ENCODE data around the gene CRABP2. TPM values are rescaled to one million over a fixed set of nuclear protein-coding genes. Genes with fewer than 3 reads are reported as not detected.

The CRABP2 gene
- total RNA-seq, 1 donor from 2014 or later: 2.4 TPM

- DNase-seq: no peak
- peaks cover 6% of the 10 kb centered on the region for H3K9me3 Mint-ChIP-seq (ENCODE audit: unreplicated experiment)
- peak overlapping the region; percentile 92 for H3K27ac Mint-ChIP-seq (ENCODE audit: unreplicated experiment)
- TF ChIP-seq, protein P1, sequence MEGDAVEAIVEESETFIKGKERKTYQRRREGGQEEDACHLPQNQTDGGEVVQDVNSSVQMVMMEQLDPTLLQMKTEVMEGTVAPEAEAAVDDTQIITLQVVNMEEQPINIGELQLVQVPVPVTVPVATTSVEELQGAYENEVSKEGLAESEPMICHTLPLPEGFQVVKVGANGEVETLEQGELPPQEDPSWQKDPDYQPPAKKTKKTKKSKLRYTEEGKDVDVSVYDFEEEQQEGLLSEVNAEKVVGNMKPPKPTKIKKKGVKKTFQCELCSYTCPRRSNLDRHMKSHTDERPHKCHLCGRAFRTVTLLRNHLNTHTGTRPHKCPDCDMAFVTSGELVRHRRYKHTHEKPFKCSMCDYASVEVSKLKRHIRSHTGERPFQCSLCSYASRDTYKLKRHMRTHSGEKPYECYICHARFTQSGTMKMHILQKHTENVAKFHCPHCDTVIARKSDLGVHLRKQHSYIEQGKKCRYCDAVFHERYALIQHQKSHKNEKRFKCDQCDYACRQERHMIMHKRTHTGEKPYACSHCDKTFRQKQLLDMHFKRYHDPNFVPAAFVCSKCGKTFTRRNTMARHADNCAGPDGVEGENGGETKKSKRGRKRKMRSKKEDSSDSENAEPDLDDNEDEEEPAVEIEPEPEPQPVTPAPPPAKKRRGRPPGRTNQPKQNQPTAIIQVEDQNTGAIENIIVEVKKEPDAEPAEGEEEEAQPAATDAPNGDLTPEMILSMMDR (IDR thresholded peaks at IDR 0.05; ENCODE audit: partially characterized antibody, unreplicated experiment): no peak
- peaks cover 26% of the 10 kb centered on the region for H3K27me3 Mint-ChIP-seq (ENCODE audit: unreplicated experiment)
- peaks cover 50% of the 10 kb centered on the region for H3K4me1 Mint-ChIP-seq (ENCODE audit: low read depth, unreplicated experiment)
- no peaks in the 10 kb centered on the region for H3K36me3 Mint-ChIP-seq (ENCODE audit: unreplicated experiment)
- H3K4me3 Mint-ChIP-seq (ENCODE audit: unreplicated experiment): peak overlapping the region; percentile 23
These were observed 43.2 kb downstream of the CRABP2 start for GRCh38 chr1:156662005-156662799.

GRCh38 chr1:156660752-156661112 lies 44.7 kb downstream of the CRABP2 start:
- H3K27ac Mint-ChIP-seq (ENCODE audit: unreplicated experiment): peak overlapping the region; percentile 92
- no peak for DNase-seq
- peaks cover 9% of the 10 kb centered on the region for H3K9me3 Mint-ChIP-seq (ENCODE audit: unreplicated experiment)
- TF ChIP-seq, protein P1 (IDR thresholded peaks at IDR 0.05; ENCODE audit: partially characterized antibody, unreplicated experiment): no peak
- no peaks in the 10 kb centered on the region for H3K36me3 Mint-ChIP-seq (ENCODE audit: unreplicated experiment)
- H3K27me3 Mint-ChIP-seq (ENCODE audit: unreplicated experiment): peaks cover 16% of the 10 kb centered on the region
- peak overlapping the region; percentile 63 for H3K4me3 Mint-ChIP-seq (ENCODE audit: unreplicated experiment)
- H3K4me1 Mint-ChIP-seq (ENCODE audit: low read depth, unreplicated experiment): peaks cover 51% of the 10 kb centered on the region

- Mint-ChIP-seq H3K9me3 (ENCODE audit: unreplicated experiment) (peaks cover 5% of the 10 kb centered on the region), H3K36me3 (ENCODE audit: unreplicated experiment) (no peaks in the 10 kb centered on the region), H3K4me3 (ENCODE audit: unreplicated experiment) (peak overlapping the region; percentile 82), H3K27ac (ENCODE audit: unreplicated experiment) (peak overlapping the region; percentile 92), H3K27me3 (ENCODE audit: unreplicated experiment) (peaks cover 16% of the 10 kb centered on the region), H3K4me1 (ENCODE audit: low read depth, unreplicated experiment) (peaks cover 52% of the 10 kb centered on the region)
- TF ChIP-seq, protein P1 (IDR thresholded peaks at IDR 0.05; ENCODE audit: partially characterized antibody, unreplicated experiment): peak; percentile 96
- peak; percentile 99 for DNase-seq
These were observed 45.2 kb downstream of the CRABP2 start for GRCh38 chr1:156659988-156660751.

- H3K4me3 Mint-ChIP-seq (ENCODE audit: unreplicated experiment): peak overlapping the region; percentile 75
- peak overlapping the region; percentile 48 for H3K27ac Mint-ChIP-seq (ENCODE audit: unreplicated experiment)
- H3K27me3 Mint-ChIP-seq (ENCODE audit: unreplicated experiment): peaks cover 18% of the 10 kb centered on the region
These were observed 45.8 kb downstream of the CRABP2 start for GRCh38 chr1:156659661-156659987.

More at GRCh38 chr1:156659661-156659987, 45.8 kb downstream of the CRABP2 start:
- Mint-ChIP-seq H3K9me3 (ENCODE audit: unreplicated experiment) (peaks cover 8% of the 10 kb centered on the region), H3K36me3 (ENCODE audit: unreplicated experiment) (no peaks in the 10 kb centered on the region), H3K4me1 (ENCODE audit: low read depth, unreplicated experiment) (peaks cover 55% of the 10 kb centered on the region)
- TF ChIP-seq, protein P1 (IDR thresholded peaks at IDR 0.05; ENCODE audit: partially characterized antibody, unreplicated experiment): no peak
- DNase-seq: no peak

Data from glutamatergic neuron (in vitro differentiated cells).